PC-3 (cell line): ENCODE data around the gene FRMD6. TPM values are rescaled to one million over a fixed set of nuclear protein-coding genes. Genes with fewer than 3 reads are reported as not detected.
A peak's percentile ranks its signal among the peaks of the same experiment; 100 is the strongest.
"Not testable (repeated sequence)": the region's sequence is repeated elsewhere in the genome, so short reads cannot be mapped to it uniquely, and the experiment has no call there.

Experiments
- ATAC-seq: fragments of 200-7000 bp; cut with Tn5 transposase; 2 replicates; pipeline ENCODE4 v1.9.1; 2020; ENCODE audit warnings: mild to moderate bottlenecking, moderate library complexity
- BruUV-seq: library from RNA; stranded (reverse); fragments of 400-500 nt; replicated peaks from 2 replicates; lab custom pipeline; 2021; lab: Mats Ljungman, UMichigan
- CTCF ChIA-PET: fragments of 300-600 bp; sonication (Branson Sonifier 250); formaldehyde crosslinking; loops from one replicate; lab custom pipeline; 2022; ENCODE audit warnings: antibody characterized with exemption; lab: Charles Lee
- POLR2A ChIA-PET: fragments of 300-600 bp; sonication (Branson Sonifier 250); formaldehyde crosslinking; loops from one replicate; lab custom pipeline; 2022; ENCODE audit warnings: antibody characterized with exemption; ENCODE audit not compliant: unreplicated experiment; lab: Charles Lee
- DNase-seq: peaks from one replicate; pipeline ENCODE4 v3.0.0-alpha.2; 2015
- H2AFZ ChIP-seq: fragments of 300-600 bp; sonication (generic); 2 replicates; pipeline ENCODE4 v1.6.0; 2016; ENCODE audit warnings: antibody characterized with exemption, low read length
- H3F3A ChIP-seq: fragments of 300-600 bp; sonication (generic); one replicate; pipeline ENCODE4 v1.6.0; 2017; ENCODE audit warnings: antibody characterized with exemption, low read length, control low read depth, mild to moderate bottlenecking; ENCODE audit not compliant: unreplicated experiment
- H3K27ac ChIP-seq: fragments of 300-600 bp; sonication (generic); 2 replicates; pipeline ENCODE4 v1.5.1; 2016; ENCODE audit warnings: mild to moderate bottlenecking, low read length
- H3K27me3 ChIP-seq: fragments of 300-600 bp; sonication (generic); 2 replicates; pipeline ENCODE4 v1.6.1; 2016; ENCODE audit warnings: low read length, mixed read lengths
- H3K36me3 ChIP-seq: fragments of 300-600 bp; sonication (generic); 2 replicates; pipeline ENCODE4 v1.6.1; 2016; ENCODE audit warnings: low read depth, mixed run types, low read length, mixed read lengths
- H3K4me1 ChIP-seq: fragments of 300-600 bp; sonication (generic); 2 replicates; pipeline ENCODE4 v1.5.1; 2016; ENCODE audit warnings: low read length; ENCODE audit not compliant: insufficient read depth
- H3K4me2 ChIP-seq: fragments of 300-600 bp; sonication (generic); 2 replicates; pipeline ENCODE4 v1.6.0; 2016; ENCODE audit warnings: low read length
- H3K4me3 ChIP-seq: fragments of 300-600 bp; sonication (generic); 2 replicates; pipeline ENCODE4 v1.5.1; 2016; ENCODE audit warnings: mild to moderate bottlenecking, low read length, mixed read lengths
- H3K79me2 ChIP-seq: fragments of 300-600 bp; sonication (generic); 2 replicates; pipeline ENCODE4 v1.6.1; 2017; ENCODE audit warnings: low read length, mixed read lengths
- H3K9ac ChIP-seq: fragments of 300-600 bp; sonication (generic); 2 replicates; pipeline ENCODE4 v1.6.0; 2016; ENCODE audit warnings: mild to moderate bottlenecking, low read length
- H3K9me2 ChIP-seq: fragments of 300-600 bp; sonication (generic); replicated peaks from 2 replicates; pipeline ENCODE4 v1.6.1; 2016; ENCODE audit warnings: mixed run types, low read length, mixed read lengths
- H3K9me3 ChIP-seq: fragments of 300-600 bp; sonication (generic); 2 replicates; pipeline ENCODE4 v1.6.1; 2016; ENCODE audit warnings: low read length, mixed read lengths
- H4K20me1 ChIP-seq: fragments of 300-600 bp; sonication (generic); 2 replicates; pipeline ENCODE4 v1.6.1; 2016; ENCODE audit warnings: low read length, mixed read lengths
- CTCF ChIP-seq: fragments of 300-600 bp; sonication (generic); conservative IDR thresholded peaks from 2 replicates; pipeline ENCODE4 v1.5.1; 2017; ENCODE audit warnings: antibody characterized with exemption, low read depth, mild to moderate bottlenecking, low read length
- EZH2 ChIP-seq: fragments of 300-600 bp; sonication (generic); IDR thresholded peaks from one replicate; pipeline ENCODE4 v1.6.1; 2017; ENCODE audit warnings: antibody characterized with exemption, mild to moderate bottlenecking, low read length; ENCODE audit not compliant: unreplicated experiment
- EZH2phosphoT487 ChIP-seq: fragments of 300-600 bp; sonication (generic); IDR thresholded peaks from 2 replicates; pipeline ENCODE4 v1.6.1; 2018; ENCODE audit warnings: mild to moderate bottlenecking, antibody characterized with exemption, low read length, borderline replicate concordance
- intact Hi-C: fragments of 100-400 bp; cut with micrococcal nuclease; formaldehyde crosslinking; loops from 2 replicates; pipeline ENCODE4 v1.9.0; 2023
- total RNA-seq: library from RNA; depleted of rRNA; stranded (reverse); fragments of >200 nt; gene quantifications from 2 replicates; pipeline ENCODE4 v1.2.3, GENCODE V29; 2014

FRMD6 gene
- total RNA-seq, 1 experiment from 2014 or later, result 103 TPM

DNA sequence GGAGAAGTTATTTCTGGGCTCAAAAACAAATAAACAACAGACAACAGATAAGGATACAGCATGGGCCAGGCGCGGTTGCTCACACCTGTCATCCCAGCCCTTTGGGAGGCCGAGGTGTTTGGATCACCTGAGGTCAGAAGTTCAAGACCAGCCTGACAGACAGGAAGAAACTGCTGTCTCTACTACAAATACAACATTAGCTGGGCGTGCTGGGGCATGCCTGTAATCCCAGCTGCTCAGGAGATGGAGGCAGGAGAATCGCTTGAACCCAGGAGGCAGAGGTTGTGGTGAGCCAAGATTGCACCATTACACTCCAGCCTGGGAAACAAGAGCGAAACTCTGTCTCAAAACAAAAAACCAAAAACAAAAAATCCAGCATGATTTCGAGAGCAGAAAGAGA lies 117.6 kb downstream of the FRMD6 start:
- H3K9ac ChIP-seq, H4K20me1 ChIP-seq, H3K4me3 ChIP-seq, H3K27ac ChIP-seq, intact Hi-C loops, CTCF ChIA-PET, H3K27me3 ChIP-seq, H3F3A ChIP-seq, DNase-seq, H3K36me3 ChIP-seq, BruUV-seq, H2AFZ ChIP-seq, H3K4me2 ChIP-seq, H3K4me1 ChIP-seq, H3K79me2 ChIP-seq, H3K9me2 ChIP-seq, H3K9me3 ChIP-seq, POLR2A ChIA-PET, ATAC-seq: not testable (repeated sequence)

DNA sequence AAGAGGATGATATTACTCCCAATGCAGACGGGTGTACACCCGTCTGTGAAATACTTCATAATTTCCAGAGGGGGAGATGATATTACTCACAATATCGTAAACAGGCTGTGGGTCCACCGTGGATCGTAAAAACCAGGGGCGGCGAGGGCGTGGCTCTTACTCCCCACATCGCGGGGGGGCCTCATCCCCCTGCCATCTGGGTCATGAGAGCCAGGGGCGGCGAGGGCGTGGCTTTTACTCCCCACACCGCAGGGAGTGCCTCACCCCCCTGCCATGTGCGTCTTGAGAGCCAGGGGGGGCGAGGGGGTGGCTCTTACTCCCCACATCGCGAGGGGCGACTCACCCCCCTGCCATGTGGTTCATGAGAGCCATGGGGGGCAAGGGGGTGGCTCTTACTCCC lies 122.5 kb downstream of the FRMD6 start:
- DNase-seq (peak; percentile 70), ATAC-seq (peak; percentile 57)
- Histone ChIP-seq H3K9me2 (no peaks in the 10 kb centered on the region), H3K9me3 (no peaks in the 10 kb centered on the region), H4K20me1 (no peaks in the 10 kb centered on the region), H3F3A (no peaks in the 10 kb centered on the region), H3K9ac (peak overlapping the region; percentile 36; the same call in 1 of the 2 replicates), H3K4me2 (peak overlapping the region; percentile 80), H2AFZ (peak overlapping the region; percentile 62), H3K4me3 (peak overlapping the region; percentile 61), H3K79me2 (no peaks in the 10 kb centered on the region), H3K27ac (peak overlapping the region; percentile 31; the same call in 1 of the 2 replicates), H3K4me1 (peaks cover 4% of the 10 kb centered on the region; the same call in 1 of the 2 replicates), H3K27me3 (no peaks in the 10 kb centered on the region), H3K36me3 (no peaks in the 10 kb centered on the region)
- ChIA-PET POLR2A (no interaction called here), CTCF (interaction anchor here (0.6 kb wide), 1 partner anchor 65 kb away, joined by 3 read pairs; no protein-coding TSS in a partner anchor)
- intact Hi-C loops, result loop anchor here (10.0 kb wide), 3 partner anchors 329 to 619 kb away; no protein-coding TSS in a partner anchor
- BruUV-seq, result no TSS peak
- no peak for TF ChIP-seq EZH2phosphoT487
- no peak for TF ChIP-seq EZH2
- no peak for TF ChIP-seq CTCF

- Histone ChIP-seq H3K27me3 (no peaks in the 10 kb centered on the region), H3K4me1 (peaks cover 8% of the 10 kb centered on the region; the same call in 1 of the 2 replicates), H3K79me2 (no peaks in the 10 kb centered on the region), H3K9me2 (no peaks in the 10 kb centered on the region), H3K9me3 (no peaks in the 10 kb centered on the region), H3K4me3 (peak overlapping the region; percentile 73), H3K27ac (peak overlapping the region; percentile 45; the same call in 1 of the 2 replicates), H3K4me2 (peak overlapping the region; percentile 96), H3F3A (no peaks in the 10 kb centered on the region), H3K9ac (peak overlapping the region; percentile 19; the same call in 1 of the 2 replicates), H3K36me3 (no peaks in the 10 kb centered on the region), H4K20me1 (no peaks in the 10 kb centered on the region), H2AFZ (peak overlapping the region; percentile 98)
- TF ChIP-seq CTCF (peak; percentile 97), EZH2 (no peak)
- DNase-seq (peak; percentile 82), ATAC-seq (peak; percentile 73)
- POLR2A ChIA-PET, result interaction anchor here (0.6 to 0.7 kb wide), 3 partner anchors 243 to 407 kb away, joined by 3 to 5 read pairs (median 4); no protein-coding TSS in a partner anchor
- intact Hi-C loops, result loop anchor here (1.0 to 10.0 kb wide), 8 partner anchors 65 to 621 kb away; no protein-coding TSS in a partner anchor
- CTCF ChIA-PET, result interaction anchor here (0.6 to 3.6 kb wide), 14 partner anchors 24 to 493 kb away, joined by 3 to 37 read pairs (median 4); partner anchors contain the start of gene FRMD6
- no TSS peak for BruUV-seq
Observed at GRCh38 chr14:51776102-51776894, 124.6 kb downstream of the FRMD6 start.
